IPS DF 4.7 (cell line): ENCODE results near the gene BCL11A.

Experiments used
- DNase-seq: peaks from one replicate; pipeline ENCODE4 v3.0.0-alpha.2; 2013; ENCODE audit warnings: low spot score; ENCODE audit errors: extremely low read depth

The BCL11A gene

GRCh38 chr2:60546756-60547420 is 6.6 kb downstream of the BCL11A start:
- no peak for DNase-seq

GRCh38 chr2:60544954-60545560 is 8.4 kb downstream of the BCL11A start:
- DNase-seq = no peak

- DNase-seq = no peak
Measured at GRCh38 chr2:60544062-60544461, 9.4 kb downstream of the BCL11A start.

- no peak for DNase-seq
Measured at GRCh38 chr2:60541056-60541651, 12.3 kb downstream of the BCL11A start.

GRCh38 chr2:60540074-60540473 is 13.4 kb downstream of the BCL11A start:
- no peak for DNase-seq

- no peak for DNase-seq
Measured at GRCh38 chr2:60539140-60539539, 14.3 kb downstream of the BCL11A start.

- no peak for DNase-seq
Measured at GRCh38 chr2:60538101-60538500, 15.4 kb downstream of the BCL11A start.

GRCh38 chr2:60536746-60537145 is 16.7 kb downstream of the BCL11A start:
- DNase-seq = no peak

GRCh38 chr2:60535685-60536312 is 17.7 kb downstream of the BCL11A start:
- no peak for DNase-seq

GRCh38 chr2:60534892-60535684 is 18.4 kb downstream of the BCL11A start:
- DNase-seq = no peak

GRCh38 chr2:60534052-60534685 is 19.3 kb downstream of the BCL11A start:
- DNase-seq = no peak

GRCh38 chr2:60533101-60534051 is 20.1 kb downstream of the BCL11A start:
- DNase-seq = no peak

- no peak for DNase-seq
Measured at GRCh38 chr2:60532421-60532820, 21.0 kb downstream of the BCL11A start.

- no peak for DNase-seq
Measured at GRCh38 chr2:60531701-60532133, 21.7 kb downstream of the BCL11A start.

- no peak for DNase-seq
Measured at GRCh38 chr2:60530660-60531281, 22.7 kb downstream of the BCL11A start.

GRCh38 chr2:60529785-60530627 is 23.4 kb downstream of the BCL11A start:
- DNase-seq = no peak

- no peak for DNase-seq
Measured at GRCh38 chr2:60529136-60529784, 24.2 kb downstream of the BCL11A start.
